ENCODE data around the gene APLN.

- no peak for TF ChIP-seq ZNF274 (IDR thresholded peaks at IDR 0.05; ENCODE audit: low read depth, low read length)
- no peak for TF ChIP-seq YY1 (IDR thresholded peaks at IDR 0.05; ENCODE audit: insufficient read depth, insufficient read length)
These were observed 12.8 kb downstream of the APLN start for GRCh38 chrX:129641941-129642340.

Data from NT2/D1 (cell line).